Vagina (tissue), 2 donors: ENCODE results near the gene GNG7. TPM values are rescaled to one million over a fixed set of nuclear protein-coding genes. Genes with fewer than 3 reads are reported as not detected.
A peak's percentile ranks its signal among the peaks of the same experiment; 100 is the strongest.

Experiments
- DNase-seq, 2 donors: peaks; one replicate each; pipeline ENCODE4 v3.0.0-alpha.2; 2017; ENCODE audit errors: extremely low spot score in 2 of 2
- H3K27ac ChIP-seq: fragments of 200-600 bp; sonication (generic); one replicate; pipeline ENCODE4 v1.5.1; 2019
- H3K27me3 ChIP-seq: fragments of 200-600 bp; sonication (generic); one replicate; pipeline ENCODE4 v1.5.1; 2019
- H3K36me3 ChIP-seq, 2 donors: fragments of 200-600 bp; sonication (generic); one replicate each; pipeline ENCODE4 v1.5.1; 2017 to 2019
- H3K4me1 ChIP-seq: fragments of 200-600 bp; sonication (generic); one replicate; pipeline ENCODE4 v1.5.1; 2019
- H3K4me3 ChIP-seq, 2 donors: fragments of 200-600 bp; sonication (generic); 1 replicate in 1 of 2; 2 replicates in 1 of 2; pipeline ENCODE4 v1.5.1; 2016 to 2019
- H3K9me3 ChIP-seq: fragments of 200-600 bp; sonication (generic); one replicate; pipeline ENCODE4 v1.5.1; 2019
- POLR2A ChIP-seq, 2 donors: fragments of 450-650 bp; IDR thresholded peaks; one replicate each; pipeline ENCODE4 v1.6.1; 2017; ENCODE audit warnings: antibody characterized with exemption in 2 of 2, mild to moderate bottlenecking in 2 of 2, moderate library complexity in 2 of 2
- POLR2AphosphoS5 ChIP-seq, 2 donors: sonication (generic); formaldehyde crosslinking; IDR thresholded peaks; one replicate each; pipeline ENCODE4 v1.9.0; 2017; ENCODE audit warnings: antibody characterized with exemption in 2 of 2, mild to moderate bottlenecking in 2 of 2, low read depth in 1 of 2; ENCODE audit not compliant: insufficient read depth in 1 of 2
- intact Hi-C: fragments of 100-400 bp; cut with DNase I; formaldehyde crosslinking; loops from one replicate; pipeline ENCODE4 v1.15.1; 2023
- total RNA-seq: library from RNA; depleted of rRNA; stranded (reverse); fragments of >200 nt; gene quantifications from one replicate; pipeline ENCODE4 v1.2.3, GENCODE V29; 2016
- TF ChIP-seq, protein P1 (sequence below), 3 experiments: fragments of 450-650 bp in 2 of 3; fragments of 200-600 bp in 1 of 3; sonication (generic) in 1 of 3; IDR thresholded peaks; one replicate each; pipeline ENCODE4 v1.5.1; 2017 to 2019; ENCODE audit warnings: antibody characterized with exemption in 3 of 3, mild to moderate bottlenecking in 2 of 3, moderate library complexity in 2 of 3

Gene GNG7
- total RNA-seq, 1 donor from 2014 or later: 2.0 TPM

DNA sequence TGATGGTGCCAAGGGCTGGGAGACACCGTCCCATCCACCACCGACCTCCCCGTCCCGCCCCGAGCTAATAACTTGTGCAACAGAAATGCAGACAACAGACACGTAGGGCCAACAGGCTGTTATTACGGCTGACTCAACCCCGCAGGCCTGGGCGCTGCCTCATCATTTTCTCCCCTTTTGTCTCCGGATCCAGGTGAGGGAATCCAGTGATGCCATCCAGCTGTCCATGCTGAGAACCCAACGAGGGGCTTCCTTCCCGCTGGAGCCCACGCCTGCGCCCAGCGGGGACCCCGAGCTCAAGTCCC lies 25.1 kb upstream of the GNG7 start:
- Histone ChIP-seq H3K9me3 (no peaks in the 10 kb centered on the region), H3K4me3 (no peak overlapping the region), H3K36me3 (peaks cover 0 to 5% of the 10 kb centered on the region in 2 donors), H3K4me1 (peaks cover 23% of the 10 kb centered on the region), H3K27me3 (no peaks in the 10 kb centered on the region), H3K27ac (no peak overlapping the region)
- DNase-seq: no peak
- TF ChIP-seq, protein P1, sequence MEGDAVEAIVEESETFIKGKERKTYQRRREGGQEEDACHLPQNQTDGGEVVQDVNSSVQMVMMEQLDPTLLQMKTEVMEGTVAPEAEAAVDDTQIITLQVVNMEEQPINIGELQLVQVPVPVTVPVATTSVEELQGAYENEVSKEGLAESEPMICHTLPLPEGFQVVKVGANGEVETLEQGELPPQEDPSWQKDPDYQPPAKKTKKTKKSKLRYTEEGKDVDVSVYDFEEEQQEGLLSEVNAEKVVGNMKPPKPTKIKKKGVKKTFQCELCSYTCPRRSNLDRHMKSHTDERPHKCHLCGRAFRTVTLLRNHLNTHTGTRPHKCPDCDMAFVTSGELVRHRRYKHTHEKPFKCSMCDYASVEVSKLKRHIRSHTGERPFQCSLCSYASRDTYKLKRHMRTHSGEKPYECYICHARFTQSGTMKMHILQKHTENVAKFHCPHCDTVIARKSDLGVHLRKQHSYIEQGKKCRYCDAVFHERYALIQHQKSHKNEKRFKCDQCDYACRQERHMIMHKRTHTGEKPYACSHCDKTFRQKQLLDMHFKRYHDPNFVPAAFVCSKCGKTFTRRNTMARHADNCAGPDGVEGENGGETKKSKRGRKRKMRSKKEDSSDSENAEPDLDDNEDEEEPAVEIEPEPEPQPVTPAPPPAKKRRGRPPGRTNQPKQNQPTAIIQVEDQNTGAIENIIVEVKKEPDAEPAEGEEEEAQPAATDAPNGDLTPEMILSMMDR (IDR thresholded peaks at IDR 0.05): no peak
- no peak for TF ChIP-seq POLR2A (IDR thresholded peaks at IDR 0.05)
- TF ChIP-seq POLR2AphosphoS5 (IDR thresholded peaks at IDR 0.05; ENCODE audit: insufficient read depth in 1 of 2, low read depth in 1 of 2): no peak
- intact Hi-C loops: no loop called here

DNA sequence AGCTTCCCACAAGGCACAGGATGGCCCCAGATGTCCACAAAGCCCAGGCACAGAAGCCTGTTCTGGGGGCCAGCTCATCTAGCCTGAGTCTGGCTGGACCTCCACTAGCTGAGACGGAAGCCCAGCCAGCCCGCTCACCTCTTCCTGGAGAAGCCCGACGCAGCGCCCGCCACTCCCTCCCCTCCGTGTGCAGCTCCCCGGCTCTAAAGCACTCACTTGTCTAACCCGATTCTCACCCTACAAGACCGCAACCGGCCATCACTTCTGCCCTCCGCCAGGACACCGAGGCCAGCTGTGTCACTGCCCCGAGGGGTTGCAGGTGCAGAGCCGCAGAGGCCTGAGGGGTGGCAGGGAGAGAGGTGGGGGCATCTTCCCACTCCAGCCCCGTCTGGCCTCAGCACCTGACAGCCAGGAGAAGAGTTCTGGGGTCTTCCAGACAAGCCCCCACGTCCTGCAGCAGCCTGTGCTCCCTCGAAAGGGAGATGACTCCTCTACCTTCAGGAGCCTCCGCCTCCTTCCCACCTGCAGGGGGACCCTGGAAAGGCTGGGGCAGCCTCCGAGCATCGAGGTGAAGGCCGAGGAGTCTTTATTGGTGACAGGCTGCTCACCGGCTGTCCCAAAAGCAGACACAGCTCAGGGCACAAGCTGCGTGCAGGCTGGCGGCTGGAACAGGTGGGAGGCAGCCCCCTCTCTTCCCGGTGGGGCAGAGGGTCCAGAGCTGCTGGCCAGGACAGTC lies 24.6 kb upstream of the GNG7 start:
- TF ChIP-seq POLR2AphosphoS5 (IDR thresholded peaks at IDR 0.05; ENCODE audit: insufficient read depth in 1 of 2, low read depth in 1 of 2) (no peak), POLR2A (IDR thresholded peaks at IDR 0.05) (no peak)
- TF ChIP-seq, protein P1 (IDR thresholded peaks at IDR 0.05): no peak
- intact Hi-C loops: no loop called here
- H3K27me3 ChIP-seq: no peaks in the 10 kb centered on the region

DNA sequence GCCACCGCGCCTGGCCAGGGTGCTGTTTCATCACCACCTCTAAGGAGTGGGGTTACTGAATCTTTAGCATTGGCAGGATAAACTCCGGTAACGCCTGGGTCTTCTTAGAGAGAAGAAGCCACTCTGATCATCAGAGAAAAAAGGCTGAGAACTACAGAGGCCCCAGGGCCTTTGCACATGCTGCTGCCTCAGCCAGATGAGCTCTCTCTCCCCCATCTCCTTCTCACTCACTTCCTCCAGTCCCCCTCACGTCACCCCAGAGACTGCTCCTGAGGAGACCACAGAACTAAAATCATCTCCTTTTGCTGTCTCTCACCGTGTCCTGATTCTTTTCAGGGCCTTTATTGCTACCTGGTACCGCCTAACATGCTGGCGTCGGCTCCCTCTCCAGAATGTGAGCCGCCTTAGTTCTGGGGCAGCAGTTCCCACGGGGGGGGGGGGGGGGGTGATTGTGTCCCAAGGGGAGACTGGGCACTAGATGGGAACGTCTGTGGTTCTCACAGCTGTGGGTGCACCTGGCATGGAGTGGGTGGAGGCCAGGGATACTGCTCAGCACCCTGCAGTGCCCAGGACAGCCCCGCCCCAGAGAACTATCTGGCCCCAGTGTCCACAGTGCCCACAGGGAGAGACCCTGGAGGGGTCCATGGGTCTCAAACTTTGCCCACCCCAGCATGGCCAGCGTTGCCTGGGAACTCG lies 23.8 kb upstream of the GNG7 start:
- Histone ChIP-seq H3K27ac (no peak overlapping the region), H3K27me3 (no peaks in the 10 kb centered on the region)
- intact Hi-C loops: no loop called here

More for the DNA sequence above, 24.6 kb upstream of the GNG7 start:
- DNase-seq: no peak
- Histone ChIP-seq H3K4me1 (peaks cover 28% of the 10 kb centered on the region), H3K27ac (no peak overlapping the region), H3K36me3 (no peaks in the 10 kb centered on the region), H3K4me3 (no peak overlapping the region), H3K9me3 (no peaks in the 10 kb centered on the region)

DNA sequence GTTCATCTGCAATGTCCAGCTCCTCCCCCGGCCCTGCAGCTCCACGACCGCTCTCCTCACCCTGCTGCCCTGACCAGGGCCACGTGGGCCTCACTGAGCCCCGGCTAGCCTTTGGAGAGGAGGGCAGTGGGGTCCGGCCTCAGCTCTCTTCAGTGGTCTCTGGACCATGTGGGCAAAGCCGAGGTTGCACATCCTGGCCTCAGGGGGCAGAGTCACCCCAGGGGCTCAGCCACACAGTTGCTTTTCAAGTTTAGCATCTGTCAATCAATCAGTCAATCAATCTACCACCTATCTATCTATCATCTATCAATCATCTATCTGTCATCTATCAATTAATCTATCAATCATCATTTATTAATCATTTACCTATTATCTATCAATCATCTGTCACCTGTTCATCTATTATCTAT lies 21.7 kb upstream of the GNG7 start:
- Histone ChIP-seq H3K36me3 (no peaks in the 10 kb centered on the region), H3K9me3 (no peaks in the 10 kb centered on the region), H3K4me1 (peaks cover 45% of the 10 kb centered on the region), H3K27me3 (no peaks in the 10 kb centered on the region), H3K4me3 (no peak overlapping the region), H3K27ac (peak overlapping the region; percentile 45)
- DNase-seq: no peak
- TF ChIP-seq, protein P1 (IDR thresholded peaks at IDR 0.05): no peak
- TF ChIP-seq POLR2AphosphoS5 (IDR thresholded peaks at IDR 0.05; ENCODE audit: insufficient read depth in 1 of 2, low read depth in 1 of 2) (no peak), POLR2A (IDR thresholded peaks at IDR 0.05) (no peak)
- intact Hi-C loops: no loop called here

More for the DNA sequence above, 23.8 kb upstream of the GNG7 start:
- no peaks in the 10 kb centered on the region for H3K36me3 ChIP-seq
- H3K4me3 ChIP-seq: no peak overlapping the region
- peaks cover 35% of the 10 kb centered on the region for H3K4me1 ChIP-seq
- TF ChIP-seq POLR2AphosphoS5 (IDR thresholded peaks at IDR 0.05; ENCODE audit: insufficient read depth in 1 of 2, low read depth in 1 of 2) (no peak), POLR2A (IDR thresholded peaks at IDR 0.05) (no peak)
- TF ChIP-seq, protein P1 (IDR thresholded peaks at IDR 0.05): no peak
- no peaks in the 10 kb centered on the region for H3K9me3 ChIP-seq
- DNase-seq: no peak

DNA sequence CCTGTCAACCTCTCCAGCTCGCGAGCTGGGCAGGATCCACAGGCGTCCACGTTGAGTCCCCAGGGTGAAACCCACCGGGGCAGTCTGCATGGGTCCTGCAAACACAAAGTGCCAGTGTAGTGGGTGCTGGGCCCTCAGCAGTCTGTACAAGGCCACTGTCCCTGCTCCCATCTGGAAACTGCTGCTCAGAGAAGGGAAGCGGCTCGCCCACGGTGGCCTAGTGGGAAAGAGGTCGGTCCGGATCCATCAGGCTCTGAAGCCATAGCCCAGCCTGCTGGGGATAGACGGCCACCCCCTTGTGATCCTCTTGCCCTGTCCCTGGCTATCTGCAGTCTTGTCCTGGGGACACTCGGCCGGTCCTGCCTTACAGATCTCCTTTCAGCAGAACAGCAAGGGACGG lies 21.3 kb upstream of the GNG7 start:
- peak overlapping the region; percentile 45 for H3K27ac ChIP-seq

More for the DNA sequence above, 21.3 kb upstream of the GNG7 start:
- TF ChIP-seq POLR2A (IDR thresholded peaks at IDR 0.05): no peak
- TF ChIP-seq, protein P1 (IDR thresholded peaks at IDR 0.05): no peak
- intact Hi-C loops: no loop called here
- no peak for DNase-seq
- Histone ChIP-seq H3K9me3 (no peaks in the 10 kb centered on the region), H3K4me3 (no peak overlapping the region), H3K27me3 (no peaks in the 10 kb centered on the region), H3K36me3 (no peaks in the 10 kb centered on the region), H3K4me1 (peaks cover 45% of the 10 kb centered on the region)
